DND-41 (cell line): ENCODE data around the gene PRRX2.
A peak's percentile ranks its signal among the peaks of the same experiment; 100 is the strongest.

Experiments
- ATAC-seq: fragments of 200-7000 bp; cut with Tn5 transposase; 3 replicates; pipeline ENCODE4 v1.9.1; 2021; ENCODE audit warnings: low read depth; ENCODE audit not compliant: insufficient read depth
- DNase-seq: peaks from one replicate; pipeline ENCODE4 v3.0.0-alpha.2; 2020
- H2AFZ ChIP-seq: 2 replicates; pipeline ENCODE4 v1.6.0; 2012; ENCODE audit warnings: low read depth, low read length
- H3K27ac ChIP-seq: 2 replicates; pipeline ENCODE4 v1.5.1; 2012; ENCODE audit warnings: low read length, inconsistent platforms
- H3K27me3 ChIP-seq: fragments of 200-600 bp; sonication (generic); 2 replicates; pipeline ENCODE4 v1.6.0; 2012; ENCODE audit warnings: low read length, mild to moderate bottlenecking, inconsistent platforms; ENCODE audit not compliant: insufficient read depth, poor library complexity
- H3K36me3 ChIP-seq: 2 replicates; pipeline ENCODE4 v1.5.1; 2012; ENCODE audit warnings: low read length, inconsistent platforms; ENCODE audit not compliant: insufficient read depth
- H3K4me1 ChIP-seq: 2 replicates; pipeline ENCODE4 v1.5.1; 2012; ENCODE audit warnings: mild to moderate bottlenecking, low read length; ENCODE audit not compliant: insufficient read depth
- H3K4me2 ChIP-seq: 2 replicates; pipeline ENCODE4 v1.6.0; 2012; ENCODE audit warnings: mild to moderate bottlenecking, moderate library complexity, low read length, inconsistent platforms; ENCODE audit not compliant: insufficient read depth
- H3K4me3 ChIP-seq, 2 experiments: fragments of 200-600 bp in 1 of 2; shearing (Covaris generic) in 1 of 2; 2 replicates each; pipeline ENCODE4 v1.5.1; 2012 to 2016; ENCODE audit warnings: inconsistent platforms in 2 of 2, low read length in 2 of 2, mild to moderate bottlenecking in 2 of 2, low read depth in 1 of 2, moderate library complexity in 1 of 2
- H3K79me2 ChIP-seq: 2 replicates; pipeline ENCODE4 v1.6.0; 2012; ENCODE audit warnings: low read length, inconsistent platforms; ENCODE audit not compliant: insufficient read depth
- H3K9ac ChIP-seq: 2 replicates; pipeline ENCODE4 v1.6.0; 2012; ENCODE audit warnings: low read depth, mild to moderate bottlenecking, inconsistent platforms, low read length, moderate library complexity
- H3K9me3 ChIP-seq: 2 replicates; pipeline ENCODE4 v1.5.1; 2012; ENCODE audit warnings: low read length, moderate library complexity, mild to moderate bottlenecking, inconsistent platforms; ENCODE audit not compliant: insufficient read depth, severe bottlenecking
- H4K20me1 ChIP-seq: 2 replicates; pipeline ENCODE4 v1.6.0; 2012; ENCODE audit warnings: low read length; ENCODE audit not compliant: insufficient read depth
- CTCF ChIP-seq: IDR thresholded peaks from 2 replicates; pipeline ENCODE4 v1.5.1; 2012; ENCODE audit warnings: borderline replicate concordance, low read length, moderate library complexity, mild to moderate bottlenecking; ENCODE audit not compliant: poor library complexity, severe bottlenecking; ENCODE audit errors: extremely low read depth
- EZH2 ChIP-seq: IDR thresholded peaks from 3 replicates; pipeline ENCODE4 v1.6.1; 2012; ENCODE audit warnings: borderline replicate concordance, low read depth, mild to moderate bottlenecking, moderate library complexity, low read length, inconsistent platforms; ENCODE audit not compliant: severe bottlenecking

Gene PRRX2

GRCh38 chr9:129665389-129665775 is at the start of gene PRRX2:
Gene PRRX2 (plus strand): TSS chr9:129665647. CDS start chr9:129665868, 221 bp downstream.
- no peak for DNase-seq
- Histone ChIP-seq H3K9ac (no peak within 1 kb of the TSS), H3K4me3 (no peak within 1 kb of the TSS)

GRCh38 chr9:129617167-129617566 is 48.3 kb upstream of the PRRX2 start:
- TF ChIP-seq EZH2 (no peak), CTCF (peak; percentile 52)
- Histone ChIP-seq H3K4me3 (no peak overlapping the region), H3K4me2 (no peak overlapping the region), H3K36me3 (no peaks in the 10 kb centered on the region), H3K9me3 (no peaks in the 10 kb centered on the region), H2AFZ (no peak overlapping the region), H3K9ac (no peak overlapping the region), H3K4me1 (peaks cover 12% of the 10 kb centered on the region), H4K20me1 (no peaks in the 10 kb centered on the region), H3K27me3 (peaks cover 25% of the 10 kb centered on the region), H3K27ac (no peak overlapping the region), H3K79me2 (no peaks in the 10 kb centered on the region)
- DNase-seq (no peak), ATAC-seq (peak; percentile 33; the same call in 1 of the 3 replicates)

More at GRCh38 chr9:129665389-129665775, at the start of gene PRRX2:
- Histone ChIP-seq H3K4me2 (no peak within 1 kb of the TSS), H3K27ac (no peak within 1 kb of the TSS), H3K4me1 (no peaks in the 10 kb centered on the region), H3K36me3 (no peaks in the 10 kb centered on the region), H2AFZ (no peak within 1 kb of the TSS), H3K27me3 (no peaks in the 10 kb centered on the region), H3K9me3 (no peaks in the 10 kb centered on the region), H3K79me2 (no peaks in the 10 kb centered on the region), H4K20me1 (no peaks in the 10 kb centered on the region)
- TF ChIP-seq CTCF, result no peak
- no peak for TF ChIP-seq EZH2
- no peak for ATAC-seq

- Histone ChIP-seq H3K4me1 (peaks cover 23% of the 10 kb centered on the region), H3K9ac (peak overlapping the region; percentile 47; the same call in 1 of the 2 replicates), H3K79me2 (no peaks in the 10 kb centered on the region), H3K27ac (no peak overlapping the region), H3K36me3 (no peaks in the 10 kb centered on the region), H3K27me3 (peaks cover 25% of the 10 kb centered on the region), H4K20me1 (no peaks in the 10 kb centered on the region), H3K9me3 (no peaks in the 10 kb centered on the region), H3K4me3 (peak overlapping the region in 1 of 2 experiments; percentile 45; a peak in 2 of 4 replicates), H2AFZ (no peak overlapping the region; the same call in 1 of the 2 replicates), H3K4me2 (peak overlapping the region; percentile 57)
- TF ChIP-seq CTCF (peak; percentile 26), EZH2 (peak; percentile 70)
- peak; percentile 60 for ATAC-seq
- DNase-seq, result peak; percentile 38
Measured at GRCh38 chr9:129619787-129620668, 45.4 kb upstream of the PRRX2 start.
